Measurements from ENCODE around the gene ZBTB20. TPM values are rescaled to one million over a fixed set of nuclear protein-coding genes. Genes with fewer than 3 reads are reported as not detected.

Gene ZBTB20
- total RNA-seq, 1 donor from 2014 or later: 66.4 TPM

- Histone ChIP-seq H3K27me3 (ENCODE audit: low read depth) (no peaks in the 10 kb centered on the region), H3K4me1 (no peaks in the 10 kb centered on the region), H3K27ac (no peak overlapping the region), H3K36me3 (no peaks in the 10 kb centered on the region), H3K9me3 (no peaks in the 10 kb centered on the region), H3K4me3 (no peak overlapping the region)
- intact Hi-C loops (cut with DNase I): no loop called here
- no peak for ATAC-seq
- no peak for TF ChIP-seq CTCF (IDR thresholded peaks at IDR 0.05)
- DNase-seq: no peak
Measured at GRCh38 chr3:114553949-114554593, 593.0 kb downstream of the ZBTB20 start.

GRCh38 chr3:114552527-114552812 is 594.6 kb downstream of the ZBTB20 start:
- H3K27me3 ChIP-seq (ENCODE audit: low read depth): no peaks in the 10 kb centered on the region
- ATAC-seq: no peak
- H3K4me3 ChIP-seq: no peak overlapping the region
- no peaks in the 10 kb centered on the region for H3K9me3 ChIP-seq
- H3K4me1 ChIP-seq: no peaks in the 10 kb centered on the region
- no peak for DNase-seq
- no peak overlapping the region for H3K27ac ChIP-seq
- no peaks in the 10 kb centered on the region for H3K36me3 ChIP-seq
- no peak for TF ChIP-seq CTCF (IDR thresholded peaks at IDR 0.05)
- intact Hi-C loops (cut with DNase I): no loop called here

- no peaks in the 10 kb centered on the region for H3K27me3 ChIP-seq (ENCODE audit: low read depth)
- H3K27ac ChIP-seq: no peak overlapping the region
- ATAC-seq: no peak
- DNase-seq: no peak
- H3K4me3 ChIP-seq: no peak overlapping the region
- H3K9me3 ChIP-seq: no peaks in the 10 kb centered on the region
- no peaks in the 10 kb centered on the region for H3K4me1 ChIP-seq
- intact Hi-C loops (cut with DNase I): no loop called here
- TF ChIP-seq CTCF (IDR thresholded peaks at IDR 0.05): no peak
- no peaks in the 10 kb centered on the region for H3K36me3 ChIP-seq
Measured at GRCh38 chr3:114551770-114552526, 595.1 kb downstream of the ZBTB20 start.

GRCh38 chr3:114550165-114550564 is 596.9 kb downstream of the ZBTB20 start:
- intact Hi-C loops (cut with DNase I): no loop called here

GRCh38 chr3:114545193-114545592 is 601.9 kb downstream of the ZBTB20 start:
- H3K27ac ChIP-seq: no peak overlapping the region
- no peaks in the 10 kb centered on the region for H3K4me1 ChIP-seq
- intact Hi-C loops (cut with DNase I): no loop called here
- no peaks in the 10 kb centered on the region for H3K27me3 ChIP-seq (ENCODE audit: low read depth)
- no peak for ATAC-seq
- H3K9me3 ChIP-seq: no peaks in the 10 kb centered on the region
- H3K4me3 ChIP-seq: no peak overlapping the region
- TF ChIP-seq CTCF (IDR thresholded peaks at IDR 0.05): no peak
- no peaks in the 10 kb centered on the region for H3K36me3 ChIP-seq
- DNase-seq: no peak

More at GRCh38 chr3:114550165-114550564, 596.9 kb downstream of the ZBTB20 start:
- ATAC-seq: no peak
- Histone ChIP-seq H3K27me3 (ENCODE audit: low read depth) (no peaks in the 10 kb centered on the region), H3K36me3 (no peaks in the 10 kb centered on the region), H3K4me3 (no peak overlapping the region), H3K27ac (no peak overlapping the region), H3K4me1 (no peaks in the 10 kb centered on the region), H3K9me3 (no peaks in the 10 kb centered on the region)
- DNase-seq: no peak
- no peak for TF ChIP-seq CTCF (IDR thresholded peaks at IDR 0.05)
